ENCODE measurements around the gene NUCKS1. TPM values are rescaled to one million over a fixed set of nuclear protein-coding genes. Genes with fewer than 3 reads are reported as not detected.

The NUCKS1 gene
- total and polyA plus RNA-seq, 10 of the 15 experiments (the other 5 are each of a cell fraction or from before 2014, with no cell fraction given) = 40.5 to 135 (median 55.5) TPM

GRCh38 chr1:205711105-205712048 is 38.6 kb downstream of the NUCKS1 start:
- peak; percentile 62 for DNase-seq (ENCODE audit: low read depth, low spot score)
- in situ Hi-C loops (cut with MboI) = loop anchor here (5.0 kb wide), 1 partner anchor 124 kb away; no protein-coding TSS in a partner anchor
- BruUV-seq (replicated peaks) = no TSS peak

More at GRCh38 chr1:205711105-205712048, 38.6 kb downstream of the NUCKS1 start:
- no peak overlapping the region for H3K27ac ChIP-seq (ENCODE audit: control insufficient read depth, insufficient read depth)
- FAIRE-seq (peak; percentile 62), ATAC-seq (peak; percentile 99)
- 33% methylated on average over 8 of the region's 8 CpGs for WGBS (ENCODE audit: insufficient coverage, insufficient replicate concordance, low lambda C conversion rate, missing lambda C conversion rate)
- no peaks in the 10 kb centered on the region for H3K9me3 ChIP-seq (replicated peaks; ENCODE audit: control insufficient read depth, insufficient read depth, low read length)
- ChIA-PET POLR2A (interaction anchor here (0.5 to 10.1 kb wide), 10 partner anchors 19 to 118 kb away, joined by 3 to 89 read pairs (median 5); partner anchors contain the start of gene SLC45A3), CTCF (interaction anchor here (0.7 to 16.5 kb wide), 44 partner anchors 8 to 394 kb away, joined by 3 to 1339 read pairs (median 7); partner anchors contain the start of genes ELK4, RAB29 and SLC45A3), SMC1A (ENCODE audit: uncharacterized antibody, unreplicated experiment) (interaction anchor here (0.7 to 19.5 kb wide), 31 partner anchors 8 to 266 kb away, joined by 3 to 1008 read pairs (median 5); partner anchors contain the start of genes ELK4 and NUCKS1), RAD21 (ENCODE audit: unreplicated experiment) (interaction anchor here (0.6 to 10.5 kb wide), 32 partner anchors 9 to 266 kb away, joined by 3 to 538 read pairs (median 6); partner anchors contain the start of genes ELK4, RAB29 and SLC45A3)
- no peaks in the 10 kb centered on the region for H4K20me1 ChIP-seq (ENCODE audit: control insufficient read depth, insufficient read depth)
- TF ChIP-seq SMC3 (IDR thresholded peaks at IDR 0.05; ENCODE audit: borderline replicate concordance, low read length) = peak; percentile 90; the same call in 1 of the 2 replicates
- TF ChIP-seq ZBTB11 (CRISPR knock-in tag; IDR thresholded peaks at IDR 0.05) = no peak
- peak; percentile 57; the same call in 1 of the 2 replicates for TF ChIP-seq YY1 (IDR thresholded peaks at IDR 0.05; ENCODE audit: low read depth, low read length)
- TF ChIP-seq RAD21 (IDR thresholded peaks at IDR 0.05; ENCODE audit: insufficient read depth, low read depth, low read length) = peak; percentile 91
- TF ChIP-seq, protein P1, sequence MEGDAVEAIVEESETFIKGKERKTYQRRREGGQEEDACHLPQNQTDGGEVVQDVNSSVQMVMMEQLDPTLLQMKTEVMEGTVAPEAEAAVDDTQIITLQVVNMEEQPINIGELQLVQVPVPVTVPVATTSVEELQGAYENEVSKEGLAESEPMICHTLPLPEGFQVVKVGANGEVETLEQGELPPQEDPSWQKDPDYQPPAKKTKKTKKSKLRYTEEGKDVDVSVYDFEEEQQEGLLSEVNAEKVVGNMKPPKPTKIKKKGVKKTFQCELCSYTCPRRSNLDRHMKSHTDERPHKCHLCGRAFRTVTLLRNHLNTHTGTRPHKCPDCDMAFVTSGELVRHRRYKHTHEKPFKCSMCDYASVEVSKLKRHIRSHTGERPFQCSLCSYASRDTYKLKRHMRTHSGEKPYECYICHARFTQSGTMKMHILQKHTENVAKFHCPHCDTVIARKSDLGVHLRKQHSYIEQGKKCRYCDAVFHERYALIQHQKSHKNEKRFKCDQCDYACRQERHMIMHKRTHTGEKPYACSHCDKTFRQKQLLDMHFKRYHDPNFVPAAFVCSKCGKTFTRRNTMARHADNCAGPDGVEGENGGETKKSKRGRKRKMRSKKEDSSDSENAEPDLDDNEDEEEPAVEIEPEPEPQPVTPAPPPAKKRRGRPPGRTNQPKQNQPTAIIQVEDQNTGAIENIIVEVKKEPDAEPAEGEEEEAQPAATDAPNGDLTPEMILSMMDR (IDR thresholded peaks at IDR 0.05 in 2 of 3, conservative IDR thresholded peaks at IDR 0.05 in 1 of 3; ENCODE audit: control insufficient read depth in 2 of 3, extremely low read depth in 1 of 3, insufficient read depth in 1 of 3, low read depth in 3 of 3, low read length in 3 of 3) = peak; percentile 77 to 95 (median 92)
- H3K4me3 ChIP-seq = no peak overlapping the region
- no peaks in the 10 kb centered on the region for H3K4me1 ChIP-seq (ENCODE audit: control insufficient read depth, insufficient read depth, low read length)
- no peaks in the 10 kb centered on the region for H3K79me2 ChIP-seq (ENCODE audit: control insufficient read depth, insufficient read depth, low read length)
- intact Hi-C loops (cut with micrococcal nuclease; ENCODE audit: unreplicated experiment) = loop anchor here (1.0 kb wide), 3 partner anchors 52 to 182 kb away; no protein-coding TSS in a partner anchor
- no peak overlapping the region for H3K4me2 ChIP-seq (ENCODE audit: control insufficient read depth, insufficient read depth)
- no peak overlapping the region for H2AFZ ChIP-seq (ENCODE audit: control insufficient read depth, low read depth, low read length)
- H3K27me3 ChIP-seq (replicated peaks in 1 of 2; ENCODE audit: control insufficient read depth in 2 of 2, insufficient read depth in 2 of 2, low read length in 1 of 2) = no peaks in the 10 kb centered on the region
- no peak overlapping the region for H3K9ac ChIP-seq (ENCODE audit: control insufficient read depth, insufficient read depth, low read length)
- peaks cover 2 to 5% of the 10 kb centered on the region in 2 experiments; a peak in 3 of 4 replicates for H3K36me3 ChIP-seq (ENCODE audit: control insufficient read depth in 2 of 2, insufficient read depth in 2 of 2, low read length in 1 of 2)

All from GM12878 (cell line).